HEK293 (cell line): ENCODE measurements around the gene JADE3.

ENCODE experiments used
- CTCF ChIA-PET: fragments of 350-600 bp; formaldehyde crosslinking; extraction: SDS; loops from one replicate; lab custom pipeline; 2021; ENCODE audit warnings: antibody characterized with exemption; lab: Yijun Ruan, JAX
- POLR2A ChIA-PET: fragments of 300-600 bp; formaldehyde crosslinking; extraction: SDS; loops from one replicate; lab custom pipeline; 2020; ENCODE audit warnings: antibody characterized with exemption, inconsistent platforms; lab: Yijun Ruan, JAX
- H3K27ac ChIP-seq: fragments of 200-500 bp; sonication (Bioruptor generic); 2 replicates; pipeline ENCODE4 v1.5.1; 2014; ENCODE audit warnings: low read depth, low read length, control low read depth, inconsistent platforms; ENCODE audit errors: extremely low read depth
- H3K36me3 ChIP-seq, 2 experiments: fragments of 200-500 bp in 1 of 2; sonication (Bioruptor generic) in 1 of 2; 1 replicate in 1 of 2; 2 replicates in 1 of 2; pipeline ENCODE4 v1.5.1; 2014 to 2017; ENCODE audit warnings: inconsistent platforms in 2 of 2, low read length in 2 of 2; ENCODE audit not compliant: control insufficient read depth in 2 of 2, insufficient read depth in 1 of 2
- H3K4me1 ChIP-seq: fragments of 200-500 bp; sonication (Bioruptor generic); 2 replicates; pipeline ENCODE4 v1.5.1; 2014; ENCODE audit warnings: mild to moderate bottlenecking, low read length, inconsistent platforms; ENCODE audit not compliant: control insufficient read depth, insufficient read depth
- H3K4me3 ChIP-seq: 2 replicates; pipeline ENCODE4 v1.5.1; 2011; ENCODE audit warnings: low read depth, mild to moderate bottlenecking, control low read depth, low read length, moderate library complexity
- H3K9me3 ChIP-seq: fragments of 200-500 bp; sonication (Bioruptor generic); 2 replicates; pipeline ENCODE4 v1.5.1; 2014; ENCODE audit warnings: low read depth, low read length, inconsistent platforms; ENCODE audit not compliant: control insufficient read depth, insufficient read depth
- OSR2 ChIP-seq: fragments of 450-650 bp; formaldehyde crosslinking; IDR thresholded peaks from 2 replicates; pipeline ENCODE4 v1.5.1; 2016; ENCODE audit warnings: missing biosample characterization, missing genetic modification characterization
- RBAK ChIP-seq: fragments of 450-650 bp; formaldehyde crosslinking; IDR thresholded peaks from 2 replicates; pipeline ENCODE4 v1.5.1; 2016; ENCODE audit warnings: missing biosample characterization, missing genetic modification characterization
- ZNF114 ChIP-seq: fragments of 450-650 bp; formaldehyde crosslinking; IDR thresholded peaks from 2 replicates; pipeline ENCODE4 v1.5.0; 2017; ENCODE audit warnings: missing biosample characterization, missing genetic modification characterization
- ZNF169 ChIP-seq: fragments of 450-650 bp; formaldehyde crosslinking; IDR thresholded peaks from 2 replicates; pipeline ENCODE4 v1.5.1; 2016; ENCODE audit warnings: missing biosample characterization, missing genetic modification characterization
- ZNF239 ChIP-seq: fragments of 450-650 bp; formaldehyde crosslinking; IDR thresholded peaks from 2 replicates; pipeline ENCODE4 v1.5.1; 2016; ENCODE audit warnings: missing biosample characterization, missing genetic modification characterization
- ZNF292 ChIP-seq: fragments of 450-650 bp; formaldehyde crosslinking; IDR thresholded peaks from 2 replicates; pipeline ENCODE4 v1.5.1; 2016; ENCODE audit warnings: low read depth, missing biosample characterization, missing genetic modification characterization, borderline replicate concordance
- ZNF324 ChIP-seq: fragments of 450-650 bp; formaldehyde crosslinking; IDR thresholded peaks from 2 replicates; pipeline ENCODE4 v1.5.1; 2016; ENCODE audit warnings: missing biosample characterization, missing genetic modification characterization
- ZNF335 ChIP-seq: fragments of 450-650 bp; formaldehyde crosslinking; conservative IDR thresholded peaks from 2 replicates; pipeline ENCODE4 v1.5.1; 2016; ENCODE audit warnings: missing biosample characterization, missing genetic modification characterization
- ZNF510 ChIP-seq: fragments of 450-650 bp; formaldehyde crosslinking; IDR thresholded peaks from 2 replicates; pipeline ENCODE4 v1.5.1; 2018; ENCODE audit warnings: mild to moderate bottlenecking, missing genetic modification characterization, missing biosample characterization; ENCODE audit not compliant: insufficient replicate concordance
- ZNF585B ChIP-seq: fragments of 450-650 bp; formaldehyde crosslinking; IDR thresholded peaks from 2 replicates; pipeline ENCODE4 v1.5.1; 2016; ENCODE audit warnings: missing biosample characterization, missing genetic modification characterization
- ZNF621 ChIP-seq: fragments of 450-650 bp; formaldehyde crosslinking; IDR thresholded peaks from 2 replicates; pipeline ENCODE4 v1.5.1; 2017; ENCODE audit warnings: missing biosample characterization, missing genetic modification characterization
- ZNF660 ChIP-seq: fragments of 450-650 bp; IDR thresholded peaks from 2 replicates; pipeline ENCODE4 v1.5.1; 2018; ENCODE audit warnings: missing biosample characterization, mild to moderate bottlenecking, missing genetic modification characterization
- ZNF777 ChIP-seq: fragments of 450-650 bp; formaldehyde crosslinking; IDR thresholded peaks from 2 replicates; pipeline ENCODE4 v1.5.1; 2017; ENCODE audit warnings: missing biosample characterization, missing genetic modification characterization, borderline replicate concordance
- ZNF830 ChIP-seq: fragments of 450-650 bp; IDR thresholded peaks from 2 replicates; pipeline ENCODE4 v1.5.0; 2018; ENCODE audit warnings: missing biosample characterization, missing genetic modification characterization, low read depth, mild to moderate bottlenecking, moderate library complexity
- TF ChIP-seq, protein P1 (sequence below): fragments of 450-650 bp; formaldehyde crosslinking; IDR thresholded peaks from 2 replicates; pipeline ENCODE4 v1.5.0; 2017; ENCODE audit warnings: missing biosample characterization, missing genetic modification characterization, borderline replicate concordance
- TF ChIP-seq, protein P2 (sequence below): fragments of 450-650 bp; formaldehyde crosslinking; IDR thresholded peaks from 2 replicates; pipeline ENCODE4 v1.5.1; 2016; ENCODE audit warnings: missing biosample characterization, missing genetic modification characterization
- TF ChIP-seq, protein P3 (sequence below): fragments of 450-650 bp; formaldehyde crosslinking; IDR thresholded peaks from 2 replicates; pipeline ENCODE4 v1.5.1; 2016; ENCODE audit warnings: missing biosample characterization, missing genetic modification characterization

The JADE3 gene

DNA sequence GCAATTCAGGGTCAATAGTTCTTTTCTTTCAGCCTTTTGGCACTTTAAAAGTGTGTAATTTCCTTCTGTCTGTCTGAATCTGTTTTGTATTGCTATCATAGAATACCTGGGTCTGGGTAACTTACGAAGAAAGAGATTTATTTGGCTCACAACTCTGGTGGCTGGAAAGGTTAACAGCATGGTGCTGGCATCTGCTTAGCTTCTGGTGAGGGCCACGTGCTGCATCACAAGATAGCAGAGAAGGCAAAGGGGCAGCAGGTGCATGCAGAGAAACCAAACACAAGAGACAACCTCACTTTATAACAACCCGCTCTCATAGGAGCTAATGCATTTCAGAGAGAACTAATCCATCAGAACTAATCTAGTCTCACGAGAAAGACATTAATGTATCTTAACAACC, 184.8 kb downstream of the JADE3 start:
- no peaks in the 10 kb centered on the region for H3K9me3 ChIP-seq
- ChIA-PET POLR2A (no interaction called here), CTCF (interaction anchor here (1.2 kb wide), 1 partner anchor 194 kb away, joined by 3 read pairs; no protein-coding TSS in a partner anchor)
- H3K27ac ChIP-seq, result no peak overlapping the region
- H3K4me1 ChIP-seq, result no peaks in the 10 kb centered on the region
- H3K4me3 ChIP-seq, result no peak overlapping the region
- no peaks in the 10 kb centered on the region for H3K36me3 ChIP-seq
- TF ChIP-seq ZNF777, result no peak
- TF ChIP-seq ZNF621 (tag by site-specific recombination), result no peak
- TF ChIP-seq ZNF510 (tag by site-specific recombination), result no peak
- no peak for TF ChIP-seq ZNF239 (tag by site-specific recombination)
- TF ChIP-seq RBAK (tag by site-specific recombination), result no peak
- TF ChIP-seq ZNF114 (tag by site-specific recombination), result no peak
- no peak for TF ChIP-seq ZNF660
- no peak for TF ChIP-seq ZNF335
- TF ChIP-seq, protein P1, sequence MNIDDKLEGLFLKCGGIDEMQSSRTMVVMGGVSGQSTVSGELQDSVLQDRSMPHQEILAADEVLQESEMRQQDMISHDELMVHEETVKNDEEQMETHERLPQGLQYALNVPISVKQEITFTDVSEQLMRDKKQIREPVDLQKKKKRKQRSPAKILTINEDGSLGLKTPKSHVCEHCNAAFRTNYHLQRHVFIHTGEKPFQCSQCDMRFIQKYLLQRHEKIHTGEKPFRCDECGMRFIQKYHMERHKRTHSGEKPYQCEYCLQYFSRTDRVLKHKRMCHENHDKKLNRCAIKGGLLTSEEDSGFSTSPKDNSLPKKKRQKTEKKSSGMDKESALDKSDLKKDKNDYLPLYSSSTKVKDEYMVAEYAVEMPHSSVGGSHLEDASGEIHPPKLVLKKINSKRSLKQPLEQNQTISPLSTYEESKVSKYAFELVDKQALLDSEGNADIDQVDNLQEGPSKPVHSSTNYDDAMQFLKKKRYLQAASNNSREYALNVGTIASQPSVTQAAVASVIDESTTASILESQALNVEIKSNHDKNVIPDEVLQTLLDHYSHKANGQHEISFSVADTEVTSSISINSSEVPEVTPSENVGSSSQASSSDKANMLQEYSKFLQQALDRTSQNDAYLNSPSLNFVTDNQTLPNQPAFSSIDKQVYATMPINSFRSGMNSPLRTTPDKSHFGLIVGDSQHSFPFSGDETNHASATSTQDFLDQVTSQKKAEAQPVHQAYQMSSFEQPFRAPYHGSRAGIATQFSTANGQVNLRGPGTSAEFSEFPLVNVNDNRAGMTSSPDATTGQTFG, result no peak
- no peak for TF ChIP-seq ZNF830 (tag by site-specific recombination)
- no peak for TF ChIP-seq ZNF585B (tag by site-specific recombination)
- no peak for TF ChIP-seq OSR2

GRCh38 chrX:47098338-47099094, 186.3 kb downstream of the JADE3 start:
- H3K27ac ChIP-seq, result no peak overlapping the region
- ChIA-PET POLR2A (no interaction called here), CTCF (interaction anchor here (0.9 to 1.2 kb wide), 2 partner anchors 25 to 195 kb away, joined by 3 read pairs; no protein-coding TSS in a partner anchor)
- H3K4me1 ChIP-seq, result no peaks in the 10 kb centered on the region
- H3K36me3 ChIP-seq, result no peaks in the 10 kb centered on the region
- no peak overlapping the region for H3K4me3 ChIP-seq
- no peaks in the 10 kb centered on the region for H3K9me3 ChIP-seq
- TF ChIP-seq, protein P2, sequence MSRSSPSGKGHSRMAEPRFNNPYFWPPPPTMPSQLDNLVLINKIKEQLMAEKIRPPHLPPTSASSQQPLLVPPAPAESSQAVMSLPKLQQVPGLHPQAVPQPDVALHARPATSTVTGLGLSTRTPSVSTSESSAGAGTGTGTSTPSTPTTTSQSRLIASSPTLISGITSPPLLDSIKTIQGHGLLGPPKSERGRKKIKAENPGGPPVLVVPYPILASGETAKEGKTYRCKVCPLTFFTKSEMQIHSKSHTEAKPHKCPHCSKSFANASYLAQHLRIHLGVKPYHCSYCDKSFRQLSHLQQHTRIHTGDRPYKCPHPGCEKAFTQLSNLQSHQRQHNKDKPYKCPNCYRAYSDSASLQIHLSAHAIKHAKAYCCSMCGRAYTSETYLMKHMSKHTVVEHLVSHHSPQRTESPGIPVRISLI (tag by site-specific recombination), result no peak
- TF ChIP-seq, protein P3, sequence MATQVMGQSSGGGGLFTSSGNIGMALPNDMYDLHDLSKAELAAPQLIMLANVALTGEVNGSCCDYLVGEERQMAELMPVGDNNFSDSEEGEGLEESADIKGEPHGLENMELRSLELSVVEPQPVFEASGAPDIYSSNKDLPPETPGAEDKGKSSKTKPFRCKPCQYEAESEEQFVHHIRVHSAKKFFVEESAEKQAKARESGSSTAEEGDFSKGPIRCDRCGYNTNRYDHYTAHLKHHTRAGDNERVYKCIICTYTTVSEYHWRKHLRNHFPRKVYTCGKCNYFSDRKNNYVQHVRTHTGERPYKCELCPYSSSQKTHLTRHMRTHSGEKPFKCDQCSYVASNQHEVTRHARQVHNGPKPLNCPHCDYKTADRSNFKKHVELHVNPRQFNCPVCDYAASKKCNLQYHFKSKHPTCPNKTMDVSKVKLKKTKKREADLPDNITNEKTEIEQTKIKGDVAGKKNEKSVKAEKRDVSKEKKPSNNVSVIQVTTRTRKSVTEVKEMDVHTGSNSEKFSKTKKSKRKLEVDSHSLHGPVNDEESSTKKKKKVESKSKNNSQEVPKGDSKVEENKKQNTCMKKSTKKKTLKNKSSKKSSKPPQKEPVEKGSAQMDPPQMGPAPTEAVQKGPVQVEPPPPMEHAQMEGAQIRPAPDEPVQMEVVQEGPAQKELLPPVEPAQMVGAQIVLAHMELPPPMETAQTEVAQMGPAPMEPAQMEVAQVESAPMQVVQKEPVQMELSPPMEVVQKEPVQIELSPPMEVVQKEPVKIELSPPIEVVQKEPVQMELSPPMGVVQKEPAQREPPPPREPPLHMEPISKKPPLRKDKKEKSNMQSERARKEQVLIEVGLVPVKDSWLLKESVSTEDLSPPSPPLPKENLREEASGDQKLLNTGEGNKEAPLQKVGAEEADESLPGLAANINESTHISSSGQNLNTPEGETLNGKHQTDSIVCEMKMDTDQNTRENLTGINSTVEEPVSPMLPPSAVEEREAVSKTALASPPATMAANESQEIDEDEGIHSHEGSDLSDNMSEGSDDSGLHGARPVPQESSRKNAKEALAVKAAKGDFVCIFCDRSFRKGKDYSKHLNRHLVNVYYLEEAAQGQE (tag by site-specific recombination), result peak; percentile 86

DNA sequence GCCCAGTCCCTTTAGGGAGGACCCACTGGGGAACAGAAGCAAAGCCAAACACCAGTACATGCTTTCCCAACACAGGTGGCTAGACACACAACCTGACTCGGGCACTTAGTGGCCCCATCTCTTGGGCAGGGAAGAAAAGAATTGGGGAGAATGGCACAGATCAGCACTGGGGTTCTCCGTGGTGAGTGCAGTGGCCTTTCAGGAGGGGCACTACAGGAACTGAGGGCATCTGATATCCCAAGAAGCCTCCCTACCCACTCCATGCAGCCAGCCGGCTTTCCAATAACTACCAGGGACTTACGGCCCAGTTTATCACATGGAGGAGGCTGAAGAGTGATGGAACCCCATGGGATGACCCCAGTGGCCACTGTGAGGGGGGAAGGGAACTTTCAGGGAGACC, 189.0 kb downstream of the JADE3 start:
- ChIA-PET POLR2A (no interaction called here), CTCF (interaction anchor here (0.9 to 1.0 kb wide), 2 partner anchors 8 to 284 kb away, joined by 3 to 4 read pairs; no protein-coding TSS in a partner anchor)
- no peak overlapping the region for H3K27ac ChIP-seq
- no peak overlapping the region for H3K4me3 ChIP-seq
- H3K4me1 ChIP-seq, result no peaks in the 10 kb centered on the region
- no peaks in the 10 kb centered on the region for H3K36me3 ChIP-seq
- no peaks in the 10 kb centered on the region for H3K9me3 ChIP-seq
- TF ChIP-seq ZNF335, result no peak
- no peak for TF ChIP-seq ZNF169 (tag by site-specific recombination)
- no peak for TF ChIP-seq ZNF324 (tag by site-specific recombination)
- TF ChIP-seq ZNF292 (tag by site-specific recombination), result no peak
